Measurements from ENCODE around the gene STX12.
"Not testable (repeated sequence)": the region's sequence is repeated elsewhere in the genome, so short reads cannot be mapped to it uniquely, and the experiment has no call there.

STX12 gene

GRCh38 chr1:27829339-27829960 is 56.4 kb downstream of the STX12 start:
- Mint-ChIP-seq H3K4me3 (peak overlapping the region; percentile 95), H3K4me1 (ENCODE audit: low read depth) (peaks cover 17% of the 10 kb centered on the region), H3K36me3 (ENCODE audit: low read depth) (peaks cover 38% of the 10 kb centered on the region)
- H3K27me3 Mint-ChIP-seq; H3K9me3 Mint-ChIP-seq; intact Hi-C loops (cut with micrococcal nuclease); H3K27ac Mint-ChIP-seq: not testable (repeated sequence)

GRCh38 chr1:27830621-27831440 is 57.8 kb downstream of the STX12 start, which contains the start of gene PPP1R8:
TSS of gene PPP1R8 (plus strand) at chr1:27830782. CDS start at chr1:27830836, 54 bp downstream.
- intact Hi-C loops (cut with micrococcal nuclease), result loop anchor here (10.0 kb wide), 1 partner anchor 364 kb away; no protein-coding TSS in a partner anchor
- Mint-ChIP-seq H3K9me3 (no peaks in the 10 kb centered on the region), H3K36me3 (ENCODE audit: low read depth) (peaks cover 42% of the 10 kb centered on the region), H3K4me3 (peak within 1 kb of the TSS; percentile 95), H3K27me3 (no peaks in the 10 kb centered on the region), H3K4me1 (ENCODE audit: low read depth) (peaks cover 17% of the 10 kb centered on the region), H3K27ac (peak within 1 kb of the TSS; percentile 98)

GRCh38 chr1:27831568-27832410 is 58.8 kb downstream of the STX12 start:
- peaks cover 41% of the 10 kb centered on the region for H3K36me3 Mint-ChIP-seq (ENCODE audit: low read depth)
- intact Hi-C loops (cut with micrococcal nuclease), result loop anchor here (10.0 kb wide), 1 partner anchor 363 kb away; no protein-coding TSS in a partner anchor
- no peaks in the 10 kb centered on the region for H3K27me3 Mint-ChIP-seq
- H3K9me3 Mint-ChIP-seq, result no peaks in the 10 kb centered on the region
- H3K4me1 Mint-ChIP-seq (ENCODE audit: low read depth), result peaks cover 17% of the 10 kb centered on the region
- peak overlapping the region; percentile 95 for H3K4me3 Mint-ChIP-seq
- peak overlapping the region; percentile 98 for H3K27ac Mint-ChIP-seq

GRCh38 chr1:27832762-27833161 is 59.7 kb downstream of the STX12 start:
- no peak overlapping the region for H3K27ac Mint-ChIP-seq
- no peaks in the 10 kb centered on the region for H3K27me3 Mint-ChIP-seq
- peaks cover 17% of the 10 kb centered on the region for H3K4me1 Mint-ChIP-seq (ENCODE audit: low read depth)
- intact Hi-C loops (cut with micrococcal nuclease), result loop anchor here (10.0 kb wide), 1 partner anchor 362 kb away; no protein-coding TSS in a partner anchor
- H3K36me3 Mint-ChIP-seq (ENCODE audit: low read depth), result peaks cover 44% of the 10 kb centered on the region
- no peaks in the 10 kb centered on the region for H3K9me3 Mint-ChIP-seq
- H3K4me3 Mint-ChIP-seq, result no peak overlapping the region

- no peaks in the 10 kb centered on the region for H3K9me3 Mint-ChIP-seq
- H3K27ac Mint-ChIP-seq, result no peak overlapping the region
- H3K36me3 Mint-ChIP-seq (ENCODE audit: low read depth), result peaks cover 52% of the 10 kb centered on the region
- intact Hi-C loops (cut with micrococcal nuclease), result loop anchor here (10.0 kb wide), 1 partner anchor 361 kb away; no protein-coding TSS in a partner anchor
- peaks cover 17% of the 10 kb centered on the region for H3K4me1 Mint-ChIP-seq (ENCODE audit: low read depth)
- no peak overlapping the region for H3K4me3 Mint-ChIP-seq
- no peaks in the 10 kb centered on the region for H3K27me3 Mint-ChIP-seq
Observed at GRCh38 chr1:27833470-27833869, 60.5 kb downstream of the STX12 start.

GRCh38 chr1:27835046-27835445 is 62.0 kb downstream of the STX12 start:
- H3K36me3 Mint-ChIP-seq (ENCODE audit: low read depth), result peaks cover 67% of the 10 kb centered on the region
- H3K27me3 Mint-ChIP-seq, result no peaks in the 10 kb centered on the region
- intact Hi-C loops (cut with micrococcal nuclease), result loop anchor here (10.0 kb wide), 1 partner anchor 360 kb away; no protein-coding TSS in a partner anchor
- no peak overlapping the region for H3K27ac Mint-ChIP-seq
- peaks cover 17% of the 10 kb centered on the region for H3K4me1 Mint-ChIP-seq (ENCODE audit: low read depth)
- no peak overlapping the region for H3K4me3 Mint-ChIP-seq
- H3K9me3 Mint-ChIP-seq, result no peaks in the 10 kb centered on the region

- H3K27ac Mint-ChIP-seq, result no peak overlapping the region
- no peak overlapping the region for H3K4me3 Mint-ChIP-seq
- peaks cover 17% of the 10 kb centered on the region for H3K4me1 Mint-ChIP-seq (ENCODE audit: low read depth)
- no peaks in the 10 kb centered on the region for H3K27me3 Mint-ChIP-seq
- no peaks in the 10 kb centered on the region for H3K9me3 Mint-ChIP-seq
- intact Hi-C loops (cut with micrococcal nuclease), result loop anchor here (10.0 kb wide), 1 partner anchor 359 kb away; no protein-coding TSS in a partner anchor
- H3K36me3 Mint-ChIP-seq (ENCODE audit: low read depth), result peaks cover 69% of the 10 kb centered on the region
Observed at GRCh38 chr1:27835501-27835900, 62.5 kb downstream of the STX12 start.

GRCh38 chr1:27849951-27850350 is 76.9 kb downstream of the STX12 start:
- peaks cover 67% of the 10 kb centered on the region for H3K36me3 Mint-ChIP-seq (ENCODE audit: low read depth)
- no peaks in the 10 kb centered on the region for H3K9me3 Mint-ChIP-seq
- H3K27me3 Mint-ChIP-seq, result no peaks in the 10 kb centered on the region
- H3K4me3 Mint-ChIP-seq, result no peak overlapping the region
- no peaks in the 10 kb centered on the region for H3K4me1 Mint-ChIP-seq (ENCODE audit: low read depth)
- H3K27ac Mint-ChIP-seq, result no peak overlapping the region
- intact Hi-C loops (cut with micrococcal nuclease), result loop anchor here (10.0 kb wide), 1 partner anchor 235 kb away; the partner anchor contains the start of gene EYA3

GRCh38 chr1:27855085-27855484 is 82.1 kb downstream of the STX12 start:
- Mint-ChIP-seq H3K27me3 (no peaks in the 10 kb centered on the region), H3K4me1 (ENCODE audit: low read depth) (peaks cover 22% of the 10 kb centered on the region), H3K4me3 (no peak overlapping the region), H3K9me3 (no peaks in the 10 kb centered on the region), H3K27ac (no peak overlapping the region), H3K36me3 (ENCODE audit: low read depth) (peaks cover 17% of the 10 kb centered on the region)
- intact Hi-C loops (cut with micrococcal nuclease), result loop anchor here (10.0 kb wide), 1 partner anchor 230 kb away; the partner anchor contains the start of gene EYA3

GRCh38 chr1:27856561-27857343 is 83.7 kb downstream of the STX12 start:
- Mint-ChIP-seq H3K4me1 (ENCODE audit: low read depth) (peaks cover 39% of the 10 kb centered on the region), H3K27me3 (no peaks in the 10 kb centered on the region), H3K4me3 (no peak overlapping the region), H3K36me3 (ENCODE audit: low read depth) (peaks cover 3% of the 10 kb centered on the region), H3K27ac (no peak overlapping the region), H3K9me3 (no peaks in the 10 kb centered on the region)
- intact Hi-C loops (cut with micrococcal nuclease), result loop anchor here (10.0 kb wide), 1 partner anchor 228 kb away; the partner anchor contains the start of gene EYA3

- H3K27me3 Mint-ChIP-seq; H3K4me3 Mint-ChIP-seq; H3K27ac Mint-ChIP-seq; H3K9me3 Mint-ChIP-seq; H3K36me3 Mint-ChIP-seq (ENCODE audit: low read depth): not testable (repeated sequence)
- H3K4me1 Mint-ChIP-seq (ENCODE audit: low read depth), result peaks cover 47% of the 10 kb centered on the region
- intact Hi-C loops (cut with micrococcal nuclease), result loop anchor here (10.0 kb wide), 1 partner anchor 227 kb away; the partner anchor contains the start of gene EYA3
Observed at GRCh38 chr1:27857552-27857951, 84.5 kb downstream of the STX12 start.

GRCh38 chr1:27858072-27858948 is 85.3 kb downstream of the STX12 start:
- Mint-ChIP-seq H3K4me1 (ENCODE audit: low read depth) (peaks cover 54% of the 10 kb centered on the region), H3K27me3 (no peaks in the 10 kb centered on the region), H3K27ac (peak overlapping the region; percentile 88), H3K4me3 (peak overlapping the region; percentile 60), H3K9me3 (no peaks in the 10 kb centered on the region), H3K36me3 (ENCODE audit: low read depth) (no peaks in the 10 kb centered on the region)
- intact Hi-C loops (cut with micrococcal nuclease), result loop anchor here (2.0 to 10.0 kb wide), 3 partner anchors 14 to 226 kb away; partner anchors contain the start of genes EYA3 and THEMIS2
